ENCODE results near the gene UBTD2.

UBTD2 gene

DNA sequence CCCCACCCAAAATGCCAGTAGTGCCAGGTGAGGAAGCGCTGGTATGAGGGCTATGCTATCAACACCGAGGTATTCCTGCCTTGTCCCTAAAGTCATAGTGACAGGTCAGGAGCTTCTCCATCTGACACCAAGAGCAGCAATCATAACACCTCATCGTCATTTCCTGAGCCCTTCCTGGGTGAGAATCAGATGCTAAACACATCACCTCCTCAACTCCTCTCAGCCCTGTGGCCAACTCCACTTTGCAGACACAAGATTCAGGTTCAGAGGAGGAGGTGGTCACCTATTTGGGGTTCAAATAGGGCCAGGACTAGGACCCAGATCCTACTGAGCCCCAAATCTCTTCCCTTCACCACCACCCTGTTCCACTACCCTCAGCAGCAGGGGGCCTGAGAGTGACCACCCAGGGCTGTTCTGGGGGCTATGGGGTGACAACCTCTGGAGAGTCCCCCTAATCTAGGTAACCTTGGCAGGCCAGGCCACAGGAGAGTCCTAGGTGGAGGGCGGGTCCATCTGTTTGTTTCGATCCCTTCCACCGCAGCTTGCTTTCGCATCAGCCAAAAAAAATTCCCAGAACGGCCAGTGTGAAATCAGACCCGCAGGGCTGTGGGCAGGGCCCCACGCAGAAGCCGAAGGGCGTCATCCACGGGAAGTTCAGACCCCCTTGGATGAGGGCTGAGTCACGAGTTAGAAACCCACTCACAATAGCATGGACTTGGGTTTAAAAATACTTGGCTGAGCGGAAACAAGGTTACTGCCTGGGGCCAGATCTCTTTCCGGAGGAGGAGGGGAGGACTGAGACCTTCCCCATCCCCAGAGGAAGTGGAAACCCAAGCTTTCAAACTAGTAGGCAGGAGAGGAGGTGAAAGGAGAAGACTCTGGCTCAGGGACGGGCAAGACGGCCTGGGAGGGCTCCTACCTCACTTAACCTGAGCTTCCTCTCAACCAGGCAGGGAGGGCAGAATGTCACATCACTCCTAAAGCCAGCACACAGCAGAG lies 104.3 kb downstream of the UBTD2 start:
- no peak overlapping the region for H3K4me3 ChIP-seq (ENCODE audit: low read depth, low read length)
- POLR2A ChIA-PET = no interaction called here
- TF ChIP-seq, protein P1, sequence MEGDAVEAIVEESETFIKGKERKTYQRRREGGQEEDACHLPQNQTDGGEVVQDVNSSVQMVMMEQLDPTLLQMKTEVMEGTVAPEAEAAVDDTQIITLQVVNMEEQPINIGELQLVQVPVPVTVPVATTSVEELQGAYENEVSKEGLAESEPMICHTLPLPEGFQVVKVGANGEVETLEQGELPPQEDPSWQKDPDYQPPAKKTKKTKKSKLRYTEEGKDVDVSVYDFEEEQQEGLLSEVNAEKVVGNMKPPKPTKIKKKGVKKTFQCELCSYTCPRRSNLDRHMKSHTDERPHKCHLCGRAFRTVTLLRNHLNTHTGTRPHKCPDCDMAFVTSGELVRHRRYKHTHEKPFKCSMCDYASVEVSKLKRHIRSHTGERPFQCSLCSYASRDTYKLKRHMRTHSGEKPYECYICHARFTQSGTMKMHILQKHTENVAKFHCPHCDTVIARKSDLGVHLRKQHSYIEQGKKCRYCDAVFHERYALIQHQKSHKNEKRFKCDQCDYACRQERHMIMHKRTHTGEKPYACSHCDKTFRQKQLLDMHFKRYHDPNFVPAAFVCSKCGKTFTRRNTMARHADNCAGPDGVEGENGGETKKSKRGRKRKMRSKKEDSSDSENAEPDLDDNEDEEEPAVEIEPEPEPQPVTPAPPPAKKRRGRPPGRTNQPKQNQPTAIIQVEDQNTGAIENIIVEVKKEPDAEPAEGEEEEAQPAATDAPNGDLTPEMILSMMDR (IDR thresholded peaks at IDR 0.05; ENCODE audit: insufficient read depth, low read length, missing control alignments) = no peak
- CTCF ChIA-PET = interaction anchor here (1.1 to 3.4 kb wide), 5 partner anchors 9 to 268 kb away, joined by 3 to 17 read pairs (median 3); partner anchors contain the start of gene STK10
- DNase-seq (ENCODE audit: low read depth, low spot score) = no peak

GRCh38 chr5:172178301-172178987 lies 105.1 kb downstream of the UBTD2 start:
- POLR2A ChIA-PET = no interaction called here
- no peak overlapping the region for H3K4me3 ChIP-seq (ENCODE audit: low read depth, low read length)
- TF ChIP-seq, protein P1 (IDR thresholded peaks at IDR 0.05; ENCODE audit: insufficient read depth, low read length, missing control alignments) = no peak
- no peak for DNase-seq (ENCODE audit: low read depth, low spot score)
- CTCF ChIA-PET = interaction anchor here (1.2 to 3.4 kb wide), 2 partner anchors 10 to 55 kb away, joined by 3 to 17 read pairs; partner anchors contain the start of gene STK10

DNA sequence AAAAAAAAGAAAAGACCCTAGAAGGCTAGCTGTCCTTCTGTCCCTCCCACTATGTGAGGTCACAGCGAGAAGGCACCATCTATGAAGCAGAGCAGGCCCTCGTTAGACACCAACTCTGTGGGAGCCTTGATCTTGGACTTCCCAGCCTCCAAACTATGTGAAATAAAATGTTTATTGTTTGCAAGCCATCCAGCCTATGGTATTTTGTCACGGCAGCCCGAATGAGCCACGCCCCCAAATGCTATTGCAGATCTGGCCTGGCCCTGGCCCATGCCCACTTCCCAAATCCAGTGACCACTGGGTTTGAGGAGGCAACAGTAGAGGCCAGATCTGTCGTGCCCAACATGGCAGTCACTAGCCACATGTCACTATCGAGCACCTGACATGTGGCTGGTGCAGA lies 106.4 kb downstream of the UBTD2 start:
- ChIA-PET CTCF (interaction anchor here (1.5 to 3.5 kb wide), 2 partner anchors 12 to 116 kb away, joined by 4 to 19 read pairs; partner anchors contain the start of gene STK10), POLR2A (no interaction called here)
- TF ChIP-seq, protein P1 (IDR thresholded peaks at IDR 0.05; ENCODE audit: insufficient read depth, low read length, missing control alignments) = no peak
- no peak for DNase-seq (ENCODE audit: low read depth, low spot score)
- H3K4me3 ChIP-seq (ENCODE audit: low read depth, low read length) = no peak overlapping the region

GRCh38 chr5:172175263-172175719 lies 108.3 kb downstream of the UBTD2 start:
- no peak for DNase-seq (ENCODE audit: low read depth, low spot score)
- no peak overlapping the region for H3K4me3 ChIP-seq (ENCODE audit: low read depth, low read length)
- POLR2A ChIA-PET = no interaction called here
- TF ChIP-seq, protein P1 (IDR thresholded peaks at IDR 0.05; ENCODE audit: insufficient read depth, low read length, missing control alignments) = no peak
- CTCF ChIA-PET = interaction anchor here (0.9 to 3.5 kb wide), 7 partner anchors 8 to 70 kb away, joined by 3 to 19 read pairs (median 4); partner anchors contain the start of gene STK10

DNA sequence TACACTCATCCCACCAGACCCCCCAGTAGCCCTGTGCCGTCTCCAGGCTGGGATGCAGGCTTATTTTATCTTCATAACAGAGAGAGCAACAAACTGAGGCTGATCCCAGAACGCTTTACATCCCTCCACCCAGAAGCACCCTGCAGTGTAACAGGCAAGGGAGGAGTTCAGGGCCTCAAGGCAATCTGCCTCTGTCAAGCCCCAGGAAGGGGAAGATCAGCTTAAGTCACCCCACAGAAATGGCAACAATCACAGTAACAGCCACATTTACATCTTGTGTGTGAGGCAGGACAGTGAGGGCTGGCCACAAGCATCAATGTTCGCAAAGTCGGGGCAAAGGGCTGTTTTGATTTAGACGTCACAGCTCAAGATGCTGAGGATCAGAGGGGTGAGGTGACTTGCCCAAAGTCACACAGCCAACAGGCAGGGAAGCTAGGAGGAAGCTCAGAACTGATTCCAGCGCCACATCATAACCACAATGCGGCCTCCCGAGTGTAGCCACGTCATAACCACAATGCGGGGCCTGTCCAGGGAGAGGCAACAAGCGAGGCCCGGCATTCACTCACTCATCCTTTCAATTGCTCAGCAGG lies 109.9 kb downstream of the UBTD2 start:
- TF ChIP-seq, protein P1 (IDR thresholded peaks at IDR 0.05; ENCODE audit: insufficient read depth, low read length, missing control alignments) = no peak
- ChIA-PET POLR2A (interaction anchor here (2.1 kb wide), 1 partner anchor 13 kb away, joined by 14 read pairs; the partner anchor contains the start of gene STK10), CTCF (interaction anchor here (1.2 to 2.3 kb wide), 5 partner anchors 8 to 120 kb away, joined by 3 to 12 read pairs (median 4); partner anchors contain the start of gene STK10)
- no peak for DNase-seq (ENCODE audit: low read depth, low spot score)
- H3K4me3 ChIP-seq (ENCODE audit: low read depth, low read length) = no peak overlapping the region

Measured in AG04449 (cell line).